ENCODE results near the gene ADAMTSL3. TPM values are rescaled to one million over a fixed set of nuclear protein-coding genes. Genes with fewer than 3 reads are reported as not detected.
"Not testable (repeated sequence)": the region's sequence is repeated elsewhere in the genome, so short reads cannot be mapped to it uniquely, and the experiment has no call there.

The ADAMTSL3 gene
- polyA plus RNA-seq, 3 donors: 2.4 to 4.7 (median 4.1) TPM

- no peak for DNase-seq
Observed at GRCh38 chr15:83747718-83748110, 93.8 kb downstream of the ADAMTSL3 start.

GRCh38 chr15:83753872-83754493 lies 100.1 kb downstream of the ADAMTSL3 start:
- no peak for DNase-seq

- not testable (repeated sequence) for DNase-seq
Observed at GRCh38 chr15:83757291-83757690, 103.4 kb downstream of the ADAMTSL3 start.

- no peak for DNase-seq
Observed at GRCh38 chr15:83762367-83762766, 108.4 kb downstream of the ADAMTSL3 start.

GRCh38 chr15:83764201-83764838 lies 110.4 kb downstream of the ADAMTSL3 start:
- DNase-seq: no peak

GRCh38 chr15:83766339-83766738 lies 112.4 kb downstream of the ADAMTSL3 start:
- DNase-seq: no peak

- no peak for DNase-seq
Observed at GRCh38 chr15:83767741-83768140, 113.8 kb downstream of the ADAMTSL3 start.

GRCh38 chr15:83769411-83769999 lies 115.6 kb downstream of the ADAMTSL3 start:
- no peak for DNase-seq

- DNase-seq: no peak
Observed at GRCh38 chr15:83775738-83776137, 121.8 kb downstream of the ADAMTSL3 start.

- no peak for DNase-seq
Observed at GRCh38 chr15:83776986-83777385, 123.1 kb downstream of the ADAMTSL3 start.

- DNase-seq: no peak
Observed at GRCh38 chr15:83783227-83783626, 129.3 kb downstream of the ADAMTSL3 start.

GRCh38 chr15:83784975-83785374 lies 131.1 kb downstream of the ADAMTSL3 start:
- no peak for DNase-seq

GRCh38 chr15:83786336-83786735 lies 132.4 kb downstream of the ADAMTSL3 start:
- DNase-seq: no peak

- no peak for DNase-seq
Observed at GRCh38 chr15:83793069-83793468, 139.1 kb downstream of the ADAMTSL3 start.

GRCh38 chr15:83794209-83794608 lies 140.3 kb downstream of the ADAMTSL3 start:
- no peak for DNase-seq

- no peak for DNase-seq
Observed at GRCh38 chr15:83809345-83809744, 155.4 kb downstream of the ADAMTSL3 start.

- no peak for DNase-seq
Observed at GRCh38 chr15:83810110-83810509, 156.2 kb downstream of the ADAMTSL3 start.

- DNase-seq: no peak
Observed at GRCh38 chr15:83813682-83814081, 159.8 kb downstream of the ADAMTSL3 start.

- no peak for DNase-seq
Observed at GRCh38 chr15:83815506-83815905, 161.6 kb downstream of the ADAMTSL3 start.

- no peak for DNase-seq
Observed at GRCh38 chr15:83816124-83816883, 162.4 kb downstream of the ADAMTSL3 start.

- DNase-seq: no peak
Observed at GRCh38 chr15:83818591-83818990, 164.7 kb downstream of the ADAMTSL3 start.

GRCh38 chr15:83830381-83830780 lies 176.5 kb downstream of the ADAMTSL3 start:
- DNase-seq: no peak

- DNase-seq: no peak
Observed at GRCh38 chr15:83833569-83833968, 179.6 kb downstream of the ADAMTSL3 start.

All from renal pelvis (tissue), 4 donors.